HepG2 (cell line): ENCODE measurements around the gene EPS8L1. TPM values are rescaled to one million over a fixed set of nuclear protein-coding genes. Genes with fewer than 3 reads are reported as not detected.

ENCODE experiments used
- DPF2 ChIP-seq: sonication (generic); formaldehyde crosslinking; IDR thresholded peaks from 2 replicates; pipeline ENCODE4 v1.4.0; 2020; ENCODE audit warnings: mild to moderate bottlenecking, low read depth, missing genetic modification reagents, borderline replicate concordance
- FOXP1 ChIP-seq, 2 experiments: fragments of 450-650 bp in 1 of 2; IDR thresholded peaks; 2 replicates each; pipeline ENCODE4 v1.6.1; 2017 to 2018; ENCODE audit warnings: antibody characterized with exemption in 1 of 2
- KLF11 ChIP-seq: IDR thresholded peaks from 2 replicates; pipeline ENCODE4 v1.6.1; 2016; ENCODE audit warnings: missing compliant biosample characterization
- NR1H2 ChIP-seq: sonication (generic); formaldehyde crosslinking; IDR thresholded peaks from 2 replicates; pipeline ENCODE4 v1.8.1; 2022; ENCODE audit warnings: low read depth, missing genetic modification reagents, borderline replicate concordance
- SAFB2 ChIP-seq: sonication (generic); formaldehyde crosslinking; IDR thresholded peaks from 2 replicates; pipeline ENCODE4 v1.5.1; 2020; ENCODE audit warnings: missing genetic modification reagents, low read depth, mild to moderate bottlenecking, borderline replicate concordance
- SRSF1 ChIP-seq: fragments of 200-400 bp; formaldehyde crosslinking; optimal IDR thresholded peaks from 2 replicates; pipeline ENCODE3; 2017; ENCODE audit warnings: mild to moderate bottlenecking, low read depth, low read length, moderate library complexity
- TEAD3 ChIP-seq: optimal IDR thresholded peaks from 2 replicates; pipeline ENCODE3; 2016; ENCODE audit warnings: borderline replicate concordance
- ZFP82 ChIP-seq: sonication (generic); formaldehyde crosslinking; IDR thresholded peaks from 2 replicates; pipeline ENCODE4 v1.5.1; 2020; ENCODE audit warnings: mild to moderate bottlenecking, missing genetic modification reagents, borderline replicate concordance
- ZNF33A ChIP-seq: sonication (generic); formaldehyde crosslinking; IDR thresholded peaks from 2 replicates; pipeline ENCODE4 v1.5.1; 2020; ENCODE audit warnings: missing genetic modification reagents, mild to moderate bottlenecking, moderate library complexity, borderline replicate concordance
- ZNF510 ChIP-seq: sonication (generic); formaldehyde crosslinking; IDR thresholded peaks from 2 replicates; pipeline ENCODE4 v1.4.0; 2020; ENCODE audit warnings: low read depth, mild to moderate bottlenecking, missing genetic modification reagents
- ZNF772 ChIP-seq: sonication (generic); formaldehyde crosslinking; IDR thresholded peaks from 2 replicates; pipeline ENCODE4 v1.5.0; 2020; ENCODE audit warnings: mild to moderate bottlenecking, missing genetic modification reagents
- ZSCAN12 ChIP-seq: sonication (generic); formaldehyde crosslinking; IDR thresholded peaks from 2 replicates; pipeline ENCODE4 v1.9.0; 2021; ENCODE audit warnings: mild to moderate bottlenecking, missing genetic modification reagents
- polyA plus RNA-seq, 8 experiments: library from polyadenylated mRNA; depleted of rRNA in 3 of 8; stranded (reverse) in 7 of 8; unstranded in 1 of 8; fragments of >200 nt; fragmentation: Illumina TruSeq in 4 of 8; extraction: Trizol in 4 of 8; gene quantifications; 2 replicates each; pipeline versions ENCODE4 v1.2.1 to v1.2.3, GENCODE V29; 2011 to 2016; ENCODE audit warnings: low read depth in 4 of 8, missing spikeins in 1 of 8, mixed read lengths in 1 of 8; ENCODE audit not compliant: insufficient read depth in 1 of 8
- total RNA-seq, 5 experiments: library from RNA; depleted of rRNA; stranded (reverse); fragments of >200 nt; fragmentation: Illumina TruSeq; extraction: Trizol; gene quantifications; 2 replicates each; pipeline ENCODE4 v1.2.3, GENCODE V29; 2016; ENCODE audit warnings: low read depth in 1 of 5
- TF ChIP-seq, protein P1 (sequence below): IDR thresholded peaks from 2 replicates; pipeline ENCODE4 v1.6.1; 2016; ENCODE audit warnings: low read depth, control low read depth
- TF ChIP-seq, protein P2 (sequence below): sonication (generic); formaldehyde crosslinking; IDR thresholded peaks from 2 replicates; pipeline ENCODE4 v1.4.0; 2020; ENCODE audit warnings: missing genetic modification reagents, mild to moderate bottlenecking, borderline replicate concordance
- TF ChIP-seq, protein P3 (sequence below): sonication (generic); formaldehyde crosslinking; conservative IDR thresholded peaks from 2 replicates; pipeline ENCODE4 v1.8.1; 2023; ENCODE audit warnings: missing genetic modification reagents
- TF ChIP-seq, protein P4 (sequence below): sonication (generic); formaldehyde crosslinking; IDR thresholded peaks from 2 replicates; pipeline ENCODE4 v1.5.1; 2020; ENCODE audit warnings: mild to moderate bottlenecking, moderate library complexity, missing genetic modification reagents
- TF ChIP-seq, protein P5 (sequence below): sonication (generic); formaldehyde crosslinking; IDR thresholded peaks from 2 replicates; pipeline ENCODE4 v1.8.1; 2023; ENCODE audit warnings: mild to moderate bottlenecking, inconsistent platforms, moderate library complexity, missing genetic modification reagents, borderline replicate concordance
- TF ChIP-seq, protein P6 (sequence below): sonication (generic); formaldehyde crosslinking; IDR thresholded peaks from 2 replicates; pipeline ENCODE4 v1.8.0; 2022; ENCODE audit warnings: mild to moderate bottlenecking, missing genetic modification reagents, moderate library complexity

EPS8L1 gene
- total and polyA plus RNA-seq, 2 of the 13 experiments (the other 11 are each of a cell fraction or from before 2014, with no cell fraction given) = 3.0 to 6.3 TPM

DNA sequence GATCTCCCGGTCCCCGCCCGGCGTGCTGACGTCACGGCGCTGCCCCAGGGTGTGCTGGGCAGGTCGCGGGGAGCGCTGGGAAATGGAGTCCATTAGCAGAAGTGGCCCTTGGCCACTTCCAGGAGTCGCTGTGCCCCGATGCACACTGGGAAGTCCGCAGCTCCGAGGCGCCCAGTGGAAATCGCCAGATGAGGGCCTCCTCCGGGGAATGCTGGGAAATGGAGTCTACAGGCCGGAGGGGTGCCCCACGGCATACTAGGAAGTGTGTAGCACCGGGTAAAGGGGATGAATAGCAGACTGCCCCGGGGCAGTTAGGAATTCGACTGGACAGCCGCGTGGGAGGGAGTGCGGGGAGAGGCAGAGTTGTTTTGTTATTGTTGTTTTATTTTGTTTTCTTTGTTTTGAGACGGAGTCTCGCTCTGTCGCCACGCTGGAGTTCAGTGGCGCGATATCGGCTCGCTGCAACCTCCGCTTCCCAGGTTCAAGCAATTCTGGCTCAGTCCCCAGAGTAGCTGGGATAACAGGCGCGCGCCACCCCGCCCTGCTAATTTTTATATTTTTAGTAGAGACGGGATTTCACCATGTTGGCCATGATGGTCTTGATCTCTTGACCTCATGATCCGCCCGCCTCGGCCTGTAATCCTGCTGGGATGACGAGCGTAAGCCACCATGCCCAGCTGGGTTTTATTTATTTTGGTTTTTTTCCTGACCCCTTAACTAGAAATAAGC lies 42.2 kb downstream of the EPS8L1 start (continued):
- TF ChIP-seq SRSF1 = peak; percentile 72
- TF ChIP-seq FOXP1 (IDR thresholded peaks at IDR 0.05) = no peak
- no peak for TF ChIP-seq FOXP1 (CRISPR knock-in tag; IDR thresholded peaks at IDR 0.05)
- TF ChIP-seq SAFB2 (CRISPR knock-in tag) = no peak
- TF ChIP-seq, protein P1, sequence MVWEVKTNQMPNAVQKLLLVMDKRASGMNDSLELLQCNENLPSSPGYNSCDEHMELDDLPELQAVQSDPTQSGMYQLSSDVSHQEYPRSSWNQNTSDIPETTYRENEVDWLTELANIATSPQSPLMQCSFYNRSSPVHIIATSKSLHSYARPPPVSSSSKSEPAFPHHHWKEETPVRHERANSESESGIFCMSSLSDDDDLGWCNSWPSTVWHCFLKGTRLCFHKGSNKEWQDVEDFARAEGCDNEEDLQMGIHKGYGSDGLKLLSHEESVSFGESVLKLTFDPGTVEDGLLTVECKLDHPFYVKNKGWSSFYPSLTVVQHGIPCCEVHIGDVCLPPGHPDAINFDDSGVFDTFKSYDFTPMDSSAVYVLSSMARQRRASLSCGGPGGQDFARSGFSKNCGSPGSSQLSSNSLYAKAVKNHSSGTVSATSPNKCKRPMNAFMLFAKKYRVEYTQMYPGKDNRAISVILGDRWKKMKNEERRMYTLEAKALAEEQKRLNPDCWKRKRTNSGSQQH (CRISPR knock-in tag) = no peak
- TF ChIP-seq KLF11 (CRISPR knock-in tag) = peak; percentile 68; the same call in 1 of the 2 replicates
- TF ChIP-seq, protein P2, sequence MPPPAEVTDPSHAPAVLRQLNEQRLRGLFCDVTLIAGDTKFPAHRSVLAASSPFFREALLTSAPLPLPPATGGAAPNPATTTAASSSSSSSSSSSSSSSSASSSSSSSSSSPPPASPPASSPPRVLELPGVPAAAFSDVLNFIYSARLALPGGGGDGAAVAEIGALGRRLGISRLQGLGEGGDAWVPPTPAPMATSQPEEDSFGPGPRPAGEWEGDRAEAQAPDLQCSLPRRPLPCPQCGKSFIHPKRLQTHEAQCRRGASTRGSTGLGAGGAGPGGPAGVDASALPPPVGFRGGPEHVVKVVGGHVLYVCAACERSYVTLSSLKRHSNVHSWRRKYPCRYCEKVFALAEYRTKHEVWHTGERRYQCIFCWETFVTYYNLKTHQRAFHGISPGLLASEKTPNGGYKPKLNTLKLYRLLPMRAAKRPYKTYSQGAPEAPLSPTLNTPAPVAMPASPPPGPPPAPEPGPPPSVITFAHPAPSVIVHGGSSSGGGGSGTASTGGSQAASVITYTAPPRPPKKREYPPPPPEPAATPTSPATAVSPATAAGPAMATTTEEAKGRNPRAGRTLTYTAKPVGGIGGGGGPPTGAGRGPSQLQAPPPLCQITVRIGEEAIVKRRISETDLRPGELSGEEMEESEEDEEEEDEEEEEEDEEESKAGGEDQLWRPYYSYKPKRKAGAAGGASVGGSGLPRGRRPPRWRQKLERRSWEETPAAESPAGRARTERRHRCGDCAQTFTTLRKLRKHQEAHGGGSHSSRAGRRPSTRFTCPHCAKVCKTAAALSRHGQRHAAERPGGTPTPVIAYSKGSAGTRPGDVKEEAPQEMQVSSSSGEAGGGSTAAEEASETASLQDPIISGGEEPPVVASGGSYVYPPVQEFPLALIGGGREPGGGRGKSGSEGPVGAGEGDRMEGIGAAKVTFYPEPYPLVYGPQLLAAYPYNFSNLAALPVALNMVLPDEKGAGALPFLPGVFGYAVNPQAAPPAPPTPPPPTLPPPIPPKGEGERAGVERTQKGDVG (CRISPR knock-in tag) = no peak
- TF ChIP-seq, protein P3, sequence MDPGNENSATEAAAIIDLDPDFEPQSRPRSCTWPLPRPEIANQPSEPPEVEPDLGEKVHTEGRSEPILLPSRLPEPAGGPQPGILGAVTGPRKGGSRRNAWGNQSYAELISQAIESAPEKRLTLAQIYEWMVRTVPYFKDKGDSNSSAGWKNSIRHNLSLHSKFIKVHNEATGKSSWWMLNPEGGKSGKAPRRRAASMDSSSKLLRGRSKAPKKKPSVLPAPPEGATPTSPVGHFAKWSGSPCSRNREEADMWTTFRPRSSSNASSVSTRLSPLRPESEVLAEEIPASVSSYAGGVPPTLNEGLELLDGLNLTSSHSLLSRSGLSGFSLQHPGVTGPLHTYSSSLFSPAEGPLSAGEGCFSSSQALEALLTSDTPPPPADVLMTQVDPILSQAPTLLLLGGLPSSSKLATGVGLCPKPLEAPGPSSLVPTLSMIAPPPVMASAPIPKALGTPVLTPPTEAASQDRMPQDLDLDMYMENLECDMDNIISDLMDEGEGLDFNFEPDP (CRISPR knock-in tag) = no peak
- TF ChIP-seq NR1H2 (CRISPR knock-in tag) = no peak
- TF ChIP-seq ZNF33A (CRISPR knock-in tag) = no peak
- TF ChIP-seq DPF2 (CRISPR knock-in tag) = no peak
- TF ChIP-seq, protein P4, sequence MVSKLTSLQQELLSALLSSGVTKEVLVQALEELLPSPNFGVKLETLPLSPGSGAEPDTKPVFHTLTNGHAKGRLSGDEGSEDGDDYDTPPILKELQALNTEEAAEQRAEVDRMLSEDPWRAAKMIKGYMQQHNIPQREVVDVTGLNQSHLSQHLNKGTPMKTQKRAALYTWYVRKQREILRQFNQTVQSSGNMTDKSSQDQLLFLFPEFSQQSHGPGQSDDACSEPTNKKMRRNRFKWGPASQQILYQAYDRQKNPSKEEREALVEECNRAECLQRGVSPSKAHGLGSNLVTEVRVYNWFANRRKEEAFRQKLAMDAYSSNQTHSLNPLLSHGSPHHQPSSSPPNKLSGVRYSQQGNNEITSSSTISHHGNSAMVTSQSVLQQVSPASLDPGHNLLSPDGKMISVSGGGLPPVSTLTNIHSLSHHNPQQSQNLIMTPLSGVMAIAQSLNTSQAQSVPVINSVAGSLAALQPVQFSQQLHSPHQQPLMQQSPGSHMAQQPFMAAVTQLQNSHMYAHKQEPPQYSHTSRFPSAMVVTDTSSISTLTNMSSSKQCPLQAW (CRISPR knock-in tag) = peak; percentile 85
- no peak for TF ChIP-seq ZSCAN12 (CRISPR knock-in tag)
- no peak for TF ChIP-seq ZNF510 (CRISPR knock-in tag)
- TF ChIP-seq, protein P5, sequence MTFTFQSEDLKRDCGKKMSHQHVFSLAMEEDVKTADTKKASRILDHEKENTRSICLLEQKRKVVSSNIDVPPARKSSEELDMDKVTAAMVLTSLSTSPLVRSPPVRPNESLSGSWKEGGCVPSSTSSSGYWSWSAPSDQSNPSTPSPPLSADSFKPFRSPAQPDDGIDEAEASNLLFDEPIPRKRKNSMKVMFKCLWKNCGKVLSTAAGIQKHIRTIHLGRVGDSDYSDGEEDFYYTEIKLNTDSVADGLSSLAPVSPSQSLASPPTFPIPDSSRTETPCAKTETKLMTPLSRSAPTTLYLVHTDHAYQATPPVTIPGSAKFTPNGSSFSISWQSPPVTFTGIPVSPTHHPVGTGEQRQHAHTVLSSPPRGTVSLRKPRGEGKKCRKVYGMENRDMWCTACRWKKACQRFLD (CRISPR knock-in tag) = no peak
- TF ChIP-seq TEAD3 = peak; percentile 67
- 0 out of 2 replicates have a peak, but pooled peaks have one; percentile 19 for TF ChIP-seq ZNF772 (CRISPR knock-in tag)
- TF ChIP-seq, protein P6, sequence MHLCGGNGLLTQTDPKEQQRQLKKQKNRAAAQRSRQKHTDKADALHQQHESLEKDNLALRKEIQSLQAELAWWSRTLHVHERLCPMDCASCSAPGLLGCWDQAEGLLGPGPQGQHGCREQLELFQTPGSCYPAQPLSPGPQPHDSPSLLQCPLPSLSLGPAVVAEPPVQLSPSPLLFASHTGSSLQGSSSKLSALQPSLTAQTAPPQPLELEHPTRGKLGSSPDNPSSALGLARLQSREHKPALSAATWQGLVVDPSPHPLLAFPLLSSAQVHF (CRISPR knock-in tag) = no peak
- no peak for TF ChIP-seq ZFP82 (CRISPR knock-in tag)
